Measurements from ENCODE around the gene ETV5.

ETV5 gene

GRCh38 chr3:186127463-186127862 lies 18.6 kb upstream of the ETV5 start:
- ChIA-PET CTCF (interaction anchor here (1.1 kb wide), 1 partner anchor 16 kb away, joined by 5 read pairs; no protein-coding TSS in a partner anchor), POLR2A (no interaction called here)
- DNase-seq (ENCODE audit: extremely low spot score), result no peak
- TF ChIP-seq CTCF (IDR thresholded peaks at IDR 0.05; ENCODE audit: control extremely low read depth, extremely low read depth, low read depth, missing control alignments), result no peak

DNA sequence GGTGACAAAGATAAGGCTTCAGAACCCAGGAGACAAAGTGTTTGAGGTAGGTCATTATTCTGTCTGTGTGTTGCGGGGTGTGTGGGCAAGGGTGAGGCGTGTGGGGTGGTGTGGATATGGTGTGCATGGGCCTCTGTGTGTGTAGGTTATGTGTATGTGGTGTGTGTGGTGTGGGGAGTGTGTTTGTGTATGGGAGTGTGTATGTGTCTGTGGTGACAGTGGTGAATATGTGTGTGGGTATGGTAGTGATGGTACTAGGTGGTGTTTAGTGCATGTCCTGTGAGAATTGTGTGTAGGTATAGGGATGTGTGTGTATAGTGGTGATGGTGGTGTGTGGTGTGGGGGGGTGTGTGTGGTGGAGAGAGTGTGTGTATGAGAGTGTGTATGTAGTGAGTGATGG lies 16.2 kb upstream of the ETV5 start:
- DNase-seq (ENCODE audit: extremely low spot score), result no peak
- CTCF ChIA-PET, result no interaction called here
- POLR2A ChIA-PET, result no interaction called here
- no peak for TF ChIP-seq CTCF (IDR thresholded peaks at IDR 0.05; ENCODE audit: control extremely low read depth, extremely low read depth, low read depth, missing control alignments)

GRCh38 chr3:186124592-186124991 lies 15.7 kb upstream of the ETV5 start:
- CTCF ChIA-PET, result interaction anchor here (0.9 kb wide), 1 partner anchor 18 kb away, joined by 4 read pairs; no protein-coding TSS in a partner anchor
- no peak for TF ChIP-seq CTCF (IDR thresholded peaks at IDR 0.05; ENCODE audit: control extremely low read depth, extremely low read depth, low read depth, missing control alignments)
- POLR2A ChIA-PET, result interaction anchor here (0.5 kb wide), 1 partner anchor 17 kb away, joined by 3 read pairs; no protein-coding TSS in a partner anchor
- DNase-seq (ENCODE audit: extremely low spot score), result no peak

DNA sequence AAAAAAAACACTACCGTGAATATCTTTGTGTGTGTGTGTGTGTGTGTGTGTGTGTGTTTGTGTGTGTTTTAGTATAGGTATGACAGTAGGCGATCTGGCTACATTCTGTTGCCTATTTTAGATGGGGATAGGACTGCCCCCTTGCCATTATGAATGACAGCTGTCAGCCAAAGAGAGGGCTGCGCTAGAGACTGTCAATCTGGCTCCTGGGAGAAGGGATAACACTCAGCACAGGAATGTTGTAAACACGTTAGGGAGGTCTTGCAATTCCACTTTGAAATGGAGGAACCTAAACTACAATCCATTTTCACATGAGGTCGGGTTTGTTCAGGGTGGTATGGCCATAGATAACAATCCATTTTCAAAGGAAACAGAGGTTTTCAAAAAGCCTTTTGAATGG lies 14.1 kb upstream of the ETV5 start:
- no peak for TF ChIP-seq CTCF (IDR thresholded peaks at IDR 0.05; ENCODE audit: control extremely low read depth, extremely low read depth, low read depth, missing control alignments)
- POLR2A ChIA-PET, result no interaction called here
- CTCF ChIA-PET, result interaction anchor here (1.0 to 1.1 kb wide), 2 partner anchors 21 to 50 kb away, joined by 3 read pairs; no protein-coding TSS in a partner anchor

GRCh38 chr3:186121968-186122367 lies 13.1 kb upstream of the ETV5 start:
- CTCF ChIA-PET, result interaction anchor here (1.1 to 1.7 kb wide), 4 partner anchors 10 to 178 kb away, joined by 3 to 5 read pairs (median 4); no protein-coding TSS in a partner anchor
- POLR2A ChIA-PET, result no interaction called here

More for the DNA sequence above, 14.1 kb upstream of the ETV5 start:
- no peak for DNase-seq (ENCODE audit: extremely low spot score)

GRCh38 chr3:186121278-186121677 lies 12.4 kb upstream of the ETV5 start:
- no peak for TF ChIP-seq CTCF (IDR thresholded peaks at IDR 0.05; ENCODE audit: control extremely low read depth, extremely low read depth, low read depth, missing control alignments)
- ChIA-PET CTCF (interaction anchor here (1.3 to 1.7 kb wide), 3 partner anchors 10 to 178 kb away, joined by 3 to 5 read pairs (median 5); no protein-coding TSS in a partner anchor), POLR2A (no interaction called here)
- DNase-seq (ENCODE audit: extremely low spot score), result no peak

More at GRCh38 chr3:186121968-186122367, 13.1 kb upstream of the ETV5 start:
- no peak for TF ChIP-seq CTCF (IDR thresholded peaks at IDR 0.05; ENCODE audit: control extremely low read depth, extremely low read depth, low read depth, missing control alignments)
- no peak for DNase-seq (ENCODE audit: extremely low spot score)

Measured in GM10248 (cell line).